Stimulated activated CD4-positive, alpha-beta T cell treated with anti-CD3 and anti-CD28 coated beads, TNF-alpha, amount 100 ng/mL, for 4 hours (primary cell): ENCODE measurements around the gene ADSS1.

ENCODE experiments used
- DNase-seq, 3 experiments: peaks; one replicate each; pipeline ENCODE4 v3.0.0-alpha.2; 2020; ENCODE audit warnings: low read depth in 3 of 3

ADSS1 gene

DNA sequence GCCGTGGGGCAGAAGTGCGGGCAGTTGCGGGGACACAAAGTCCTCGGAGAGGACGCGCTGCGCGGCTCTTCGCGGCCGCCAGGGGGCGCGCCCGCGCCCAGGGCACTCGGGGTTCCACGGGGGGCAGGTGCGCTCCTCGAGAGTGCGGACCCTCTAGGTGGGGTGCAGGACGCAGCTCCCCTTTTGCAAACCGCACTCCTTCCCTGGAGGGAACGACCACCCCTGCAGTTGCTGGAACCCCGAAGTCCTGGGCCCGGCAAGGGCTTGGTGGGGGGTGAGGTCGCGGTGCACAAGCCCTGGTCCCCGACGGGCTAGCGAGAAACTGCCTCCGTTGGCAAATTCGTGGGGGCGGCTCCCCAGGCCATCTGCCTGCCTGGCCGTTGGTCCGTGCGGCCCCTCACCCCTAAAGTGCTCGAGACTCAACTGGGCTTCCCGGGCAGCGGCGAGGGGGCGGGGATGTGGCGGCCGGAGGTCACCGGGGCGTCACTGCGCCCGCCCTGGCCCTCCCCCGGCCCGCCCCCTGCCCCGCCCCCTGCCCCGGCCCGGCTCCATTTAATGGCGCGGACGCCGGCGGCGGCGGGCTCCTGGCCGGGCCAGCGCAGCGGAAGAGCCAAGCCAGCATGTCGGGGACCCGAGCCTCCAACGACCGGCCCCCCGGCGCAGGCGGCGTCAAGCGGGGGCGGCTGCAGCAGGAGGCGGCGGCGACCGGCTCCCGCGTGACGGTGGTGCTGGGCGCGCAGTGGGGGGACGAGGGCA, at the start of gene ADSS1:
ADSS1 (plus strand) TSS at position 579 of the 756 bp plus-strand sequence; CDS start at position 621, 42 bp downstream.
- peak; percentile 22 to 47 (median 28) for DNase-seq

DNA sequence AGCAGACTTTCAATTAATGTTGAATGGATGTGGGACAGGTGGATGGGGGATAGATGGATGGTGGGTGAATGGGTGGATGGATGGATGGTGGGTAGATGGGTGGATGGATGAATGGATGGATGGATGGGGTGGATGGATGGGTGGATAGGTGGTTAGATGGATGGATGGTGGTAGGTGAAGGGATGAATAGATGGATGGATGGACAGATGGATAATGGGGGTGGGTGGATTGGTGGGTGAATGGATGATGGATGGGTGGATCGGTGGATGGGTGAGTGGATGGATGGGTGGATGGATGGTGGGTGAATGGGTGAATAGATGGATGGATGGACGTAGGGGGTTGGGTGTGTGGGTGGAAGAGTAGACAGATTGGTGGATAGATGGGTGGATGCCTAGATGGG, 48.6 kb upstream of the ADSS1 start:
- no peak for DNase-seq

DNA sequence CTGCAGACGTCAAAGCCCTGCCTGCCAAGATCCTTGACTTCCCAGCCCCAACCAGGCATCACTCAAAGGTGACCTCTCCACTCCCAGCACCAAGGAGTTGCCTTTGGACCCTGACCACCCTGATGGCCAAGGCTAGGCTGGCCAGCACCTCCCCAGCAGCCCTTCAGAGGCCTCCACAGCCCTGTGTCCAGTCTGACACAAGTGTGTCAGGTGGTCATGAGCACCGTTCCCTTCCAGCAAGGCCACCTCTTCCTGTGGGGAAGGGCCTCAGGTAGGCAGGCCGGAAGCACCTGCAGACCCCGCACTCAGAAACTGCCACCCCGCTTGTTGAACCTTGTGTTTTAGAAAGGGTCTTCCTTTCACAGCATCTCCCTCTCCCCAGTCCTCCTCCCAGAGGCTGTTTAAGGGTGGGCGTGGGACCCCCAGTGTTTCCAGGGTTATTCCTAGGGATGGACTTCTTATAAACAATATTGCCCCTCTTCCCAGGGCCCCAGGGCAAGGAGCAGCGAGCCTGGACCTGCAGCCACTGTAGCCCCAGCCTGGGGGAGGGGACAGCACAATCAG, 47.8 kb upstream of the ADSS1 start:
- no peak for DNase-seq

DNA sequence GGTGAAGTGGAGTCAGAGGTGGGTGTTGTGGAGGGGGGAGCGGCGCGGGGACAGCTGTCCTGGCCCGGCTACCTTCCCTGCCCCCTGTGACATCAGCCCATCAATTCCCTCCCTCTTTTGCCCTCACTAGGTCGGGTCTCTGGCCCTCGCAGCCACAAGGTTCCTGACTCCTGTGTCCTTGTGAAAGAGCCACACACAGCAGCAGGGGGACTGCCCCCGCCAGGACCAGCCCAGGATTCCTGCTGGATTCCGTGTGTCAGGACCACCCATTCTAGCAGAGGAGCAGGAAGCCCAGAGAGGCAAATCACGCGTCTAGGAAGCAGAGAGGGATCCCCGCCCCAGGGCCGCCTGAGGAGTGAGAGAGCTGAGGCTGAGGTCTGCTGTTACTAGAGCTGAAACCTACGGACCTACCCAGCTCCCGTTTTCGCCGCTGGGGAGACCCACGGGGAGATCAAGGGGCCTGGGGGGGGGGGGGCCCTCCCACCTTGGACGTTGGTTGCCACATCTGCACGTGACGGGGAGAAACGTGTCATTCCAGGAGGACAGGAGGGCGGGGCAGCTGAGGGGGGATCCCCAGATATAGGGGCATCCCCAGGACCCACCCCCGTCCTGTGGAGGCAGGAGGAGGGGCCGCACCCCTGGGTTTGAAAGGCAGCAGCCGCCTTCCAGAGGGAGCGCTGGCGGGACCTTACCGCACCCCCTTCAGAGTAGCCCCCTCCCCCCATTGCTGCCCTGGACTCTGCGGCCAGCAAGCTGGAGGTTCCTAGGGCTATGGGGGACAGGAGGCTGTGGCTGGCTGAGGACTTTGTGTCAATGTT, 47.1 kb upstream of the ADSS1 start:
- peak in 2 of 3 experiments; percentile 42 to 49 for DNase-seq

DNA sequence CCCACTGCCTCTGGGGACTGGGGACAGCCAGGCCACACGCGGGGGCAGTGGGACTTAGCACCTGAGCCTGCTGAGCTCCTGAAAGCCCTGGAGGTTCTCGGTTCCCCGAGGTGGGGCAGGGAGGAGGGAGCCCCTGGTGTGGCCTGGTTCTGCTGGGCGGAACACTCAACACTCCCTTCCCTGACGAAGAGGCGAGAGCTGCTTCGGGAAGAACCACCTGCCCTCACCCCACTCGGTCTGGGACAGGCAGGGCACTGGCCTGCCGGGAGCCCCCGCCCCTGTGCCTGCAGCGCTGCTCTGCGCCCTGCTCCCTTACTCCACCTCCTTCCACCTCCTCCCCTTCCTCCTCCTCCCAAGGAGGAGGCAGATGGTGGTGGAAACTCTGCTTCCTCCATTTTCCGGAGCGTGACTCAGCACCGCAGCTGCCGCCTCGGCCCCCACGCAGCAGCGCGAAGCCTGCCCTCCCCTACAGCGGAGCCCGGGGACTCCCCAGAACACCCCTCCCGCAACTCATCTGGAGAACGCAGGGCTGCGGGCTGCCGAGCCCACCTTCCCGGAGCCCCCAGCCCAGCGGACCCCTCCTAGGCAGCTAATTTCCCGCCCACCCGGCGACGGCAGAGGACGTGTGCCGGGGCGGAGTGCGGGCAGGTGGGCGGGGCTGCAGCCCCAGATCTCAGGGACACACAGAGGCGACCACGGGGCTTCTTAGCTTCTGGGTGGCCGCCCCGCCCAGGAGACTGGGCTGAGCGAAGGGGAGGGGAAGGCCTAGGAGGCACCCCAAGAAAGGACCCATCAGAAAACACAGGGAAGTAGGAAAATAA, 46.3 kb upstream of the ADSS1 start:
- DNase-seq, result peak; percentile 65 to 75 (median 74)

DNA sequence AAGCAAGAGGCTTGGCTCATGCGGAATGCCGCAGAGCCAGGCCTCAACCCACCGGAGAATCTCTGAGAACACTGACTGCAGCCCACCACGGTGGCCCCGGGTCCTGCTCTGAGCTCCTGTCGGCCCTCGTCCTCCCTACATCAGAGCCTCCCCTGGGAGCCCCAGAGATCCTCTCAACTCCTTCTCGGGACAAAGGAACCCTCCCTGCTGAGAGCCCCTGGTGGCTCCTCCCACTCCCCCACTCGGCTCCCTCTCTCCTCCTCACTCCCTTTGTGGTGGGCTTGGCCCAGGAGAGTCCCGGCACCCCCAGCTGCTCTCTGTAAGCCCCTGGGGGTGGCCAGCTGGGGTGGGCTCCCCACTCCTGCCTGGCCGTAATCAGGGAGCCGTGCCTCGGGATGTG, 45.7 kb upstream of the ADSS1 start:
- DNase-seq, result no peak

DNA sequence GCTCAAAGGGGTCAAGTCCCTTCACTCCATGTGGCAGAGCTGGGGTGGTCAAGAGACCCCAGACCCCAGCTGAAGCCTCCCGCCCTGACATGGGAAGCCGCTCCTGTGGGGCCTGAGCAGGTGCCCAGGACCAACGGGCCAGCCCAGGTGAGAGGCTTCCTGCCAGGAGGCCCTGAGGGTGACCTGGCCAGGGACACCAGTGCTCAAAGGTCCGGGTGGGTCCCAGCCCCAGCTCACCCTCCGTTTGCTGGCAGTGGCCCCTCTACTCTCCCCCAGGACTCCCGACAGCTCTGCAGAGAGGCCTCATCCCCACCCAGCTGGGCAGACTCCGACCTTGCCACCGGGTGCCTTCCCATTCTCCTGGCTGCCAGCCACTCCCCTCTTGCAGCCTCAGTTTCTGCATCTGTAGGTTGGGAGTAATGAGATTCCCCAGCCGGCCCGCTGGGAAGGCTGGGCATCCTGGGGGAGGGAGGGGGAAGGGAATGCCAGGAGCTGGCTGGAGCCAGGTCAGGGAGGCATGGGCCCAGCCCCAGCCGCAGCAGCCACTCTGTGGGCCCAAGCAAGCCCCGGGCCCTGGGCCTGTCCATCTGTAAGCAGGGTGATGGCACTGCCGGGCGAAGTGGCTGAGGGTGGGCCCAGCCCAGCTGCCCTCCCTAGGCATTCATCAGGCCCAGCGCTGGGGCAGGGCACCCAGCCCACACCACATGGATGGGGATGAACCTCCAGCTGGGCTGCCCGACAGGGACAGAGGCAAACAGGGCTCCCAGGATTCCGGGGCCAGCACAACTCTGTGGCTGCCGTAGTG, 44.9 kb upstream of the ADSS1 start:
- no peak for DNase-seq

DNA sequence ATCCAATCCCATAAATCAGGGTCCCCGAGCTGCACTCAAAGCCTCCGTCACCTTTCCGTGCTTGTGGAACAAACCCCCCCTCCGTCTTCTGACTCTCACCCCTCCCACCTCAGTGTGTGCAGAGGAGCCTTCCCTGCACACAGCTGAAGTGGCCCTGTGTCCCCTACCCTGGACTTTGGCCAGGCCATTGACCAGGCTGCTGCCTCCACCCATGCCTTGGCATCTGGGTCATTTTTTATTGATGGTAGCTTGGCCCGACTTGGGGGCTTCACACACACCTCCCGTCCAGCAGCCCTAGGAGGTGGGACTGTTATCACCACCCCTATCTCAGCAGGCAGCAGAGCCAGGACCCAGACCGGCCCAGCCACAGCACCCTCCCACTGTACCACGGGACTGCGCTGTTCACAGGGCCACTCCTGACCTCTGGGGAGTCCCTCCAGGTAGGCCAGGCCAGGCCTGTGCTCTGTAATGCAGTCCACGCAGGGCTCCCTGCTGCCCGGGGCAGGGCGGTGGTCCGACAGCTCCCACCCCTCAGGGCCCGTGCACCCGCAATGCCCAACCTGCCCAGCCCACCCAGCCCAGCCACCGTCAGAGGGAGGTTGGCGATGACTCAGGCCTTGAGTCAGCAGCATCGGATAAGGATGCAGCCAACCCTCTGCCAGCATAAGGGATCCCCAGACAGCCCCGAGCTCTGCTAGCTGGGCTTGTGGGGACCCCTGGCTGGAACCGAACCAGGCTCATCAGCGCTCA, 43.8 kb upstream of the ADSS1 start:
- DNase-seq, result no peak

DNA sequence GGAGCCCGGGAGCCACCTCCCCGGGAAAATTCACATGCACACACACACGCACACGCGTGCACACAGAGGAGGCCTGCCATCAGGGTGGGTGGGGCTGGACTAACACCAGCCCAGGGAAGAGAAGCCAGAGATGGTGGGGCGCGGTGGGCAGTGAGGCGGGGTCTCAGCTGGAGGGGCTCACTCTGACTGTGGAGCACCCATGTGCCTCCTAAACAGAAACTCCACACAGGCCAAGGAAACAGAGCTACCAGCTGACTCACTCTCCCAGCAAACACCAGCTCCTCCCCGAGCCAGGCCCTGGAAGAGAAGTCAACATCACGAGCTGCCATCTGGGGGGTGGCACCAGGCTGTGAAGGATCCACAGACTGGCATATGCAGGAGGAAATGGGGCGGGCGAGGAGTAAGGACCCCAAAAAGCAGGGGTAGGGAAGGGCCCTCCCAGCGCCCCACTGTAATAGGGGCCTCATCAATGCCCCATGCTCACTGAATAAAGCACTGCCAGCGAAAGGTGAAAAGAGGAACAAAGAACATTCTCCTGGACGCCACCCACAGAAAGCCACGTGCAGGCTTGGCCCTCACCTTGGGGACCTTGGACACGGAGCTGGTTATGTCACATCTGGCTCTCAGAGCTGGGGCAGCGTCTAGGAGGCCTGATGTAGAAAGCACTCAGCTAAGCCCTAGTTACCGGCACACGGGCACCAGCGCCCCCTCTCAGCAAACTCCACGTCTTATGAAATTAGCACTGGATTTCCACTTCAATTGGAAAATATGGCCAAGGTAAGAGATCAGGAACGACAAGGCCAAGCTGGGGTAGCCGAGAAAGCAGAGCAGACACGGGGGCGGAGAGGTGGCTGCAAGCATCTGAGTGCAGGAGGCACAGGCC, 43.0 kb upstream of the ADSS1 start:
- DNase-seq, result no peak

DNA sequence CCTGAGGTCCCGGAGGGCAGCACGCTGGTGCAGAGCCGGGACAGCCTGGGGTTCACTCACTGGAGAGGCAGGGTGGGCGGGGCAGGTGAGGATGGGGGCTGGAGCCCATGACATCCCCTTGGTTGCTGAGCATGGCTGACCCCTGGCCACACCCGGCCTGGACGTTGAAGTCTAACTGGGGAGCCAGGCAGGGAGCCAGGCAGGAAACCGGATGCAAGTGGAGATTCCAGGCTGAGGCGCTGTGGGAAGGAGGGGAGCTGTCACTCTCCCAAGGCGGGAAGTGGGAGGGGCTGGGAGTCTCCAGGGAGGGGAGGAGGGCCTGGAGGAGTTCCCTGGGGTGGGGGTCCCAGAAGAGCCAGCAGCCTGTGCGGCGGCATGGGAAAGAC, 42.3 kb upstream of the ADSS1 start:
- DNase-seq, result no peak

DNA sequence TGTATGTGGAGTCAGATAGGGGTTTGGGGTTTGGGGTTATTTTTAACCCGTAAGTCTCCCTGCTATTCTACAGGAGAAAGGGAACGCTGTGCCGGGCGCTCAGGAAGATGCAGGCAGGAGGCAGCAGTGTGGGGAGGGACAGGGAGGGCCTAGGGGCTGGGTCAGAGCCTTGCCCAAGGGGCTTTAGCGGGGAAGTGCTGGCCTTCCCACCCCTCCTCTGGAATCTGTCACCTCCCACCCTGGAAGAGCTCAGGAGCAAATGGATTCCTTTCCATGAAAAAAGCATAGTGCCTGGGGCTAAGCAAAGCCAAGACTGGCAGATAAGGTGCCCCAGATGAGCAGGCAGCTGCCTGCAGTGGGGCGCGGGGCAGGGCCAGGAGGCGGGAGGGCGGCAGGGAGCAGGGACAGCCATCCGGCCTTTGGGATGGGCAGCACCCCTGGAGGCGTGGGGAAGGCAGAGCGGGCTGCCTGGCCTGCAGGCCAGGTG, 41.9 kb upstream of the ADSS1 start:
- no peak for DNase-seq

DNA sequence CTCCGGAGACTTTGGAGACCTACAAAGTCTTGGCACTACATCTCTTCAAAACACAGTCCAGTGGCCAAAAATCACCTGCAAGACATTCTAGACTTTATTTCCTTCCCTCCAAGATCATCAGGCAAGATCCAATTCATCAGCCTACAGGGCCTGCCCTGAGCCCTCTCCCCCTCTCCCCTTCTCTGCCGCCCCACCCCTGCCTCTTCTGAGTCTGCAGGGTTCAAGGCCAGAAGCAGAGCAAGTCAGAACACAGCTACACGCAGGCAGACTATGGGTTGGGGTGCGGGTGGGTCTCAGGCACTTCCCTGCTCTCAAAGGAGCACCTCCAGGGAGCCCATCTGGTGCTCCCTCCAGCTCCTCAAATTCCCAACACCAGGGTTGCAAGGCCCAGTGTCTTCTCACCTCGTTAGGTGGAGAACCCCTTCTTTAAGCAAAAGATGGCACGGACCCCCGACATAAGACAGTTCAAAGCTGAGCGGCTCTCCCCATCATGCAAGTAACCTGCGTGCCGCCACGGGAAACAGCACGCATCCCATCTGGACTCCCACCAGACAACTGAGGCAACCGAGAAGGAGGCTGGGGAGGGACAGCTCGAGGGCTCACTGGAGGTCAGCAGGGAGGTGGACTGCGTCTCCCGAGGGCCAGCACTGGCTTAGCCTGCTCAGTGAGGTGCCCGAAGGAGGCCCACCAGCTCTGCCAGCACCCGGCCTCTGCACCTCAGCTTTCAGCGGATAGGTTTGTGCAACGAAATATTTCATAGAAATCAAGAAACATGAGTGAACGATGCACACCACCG, 40.2 kb upstream of the ADSS1 start:
- DNase-seq, result no peak

DNA sequence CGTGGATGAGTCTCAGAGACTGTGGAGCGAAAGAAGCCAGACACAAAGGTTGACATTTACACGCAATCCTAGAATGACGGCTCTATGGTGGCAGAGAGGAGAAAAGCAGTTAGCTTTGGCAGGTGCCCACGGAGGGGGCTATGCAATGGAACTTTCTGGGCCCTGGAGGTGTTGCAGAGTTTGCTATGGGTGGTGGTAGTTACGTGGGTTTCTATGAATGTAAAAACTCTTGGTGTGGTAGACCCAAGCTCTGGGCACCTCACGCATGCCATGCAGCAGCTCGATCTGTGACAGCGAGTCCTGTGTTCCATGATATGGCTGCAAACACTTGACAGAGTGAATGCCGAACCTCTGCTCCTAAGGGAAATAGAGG, 39.6 kb upstream of the ADSS1 start:
- no peak for DNase-seq

DNA sequence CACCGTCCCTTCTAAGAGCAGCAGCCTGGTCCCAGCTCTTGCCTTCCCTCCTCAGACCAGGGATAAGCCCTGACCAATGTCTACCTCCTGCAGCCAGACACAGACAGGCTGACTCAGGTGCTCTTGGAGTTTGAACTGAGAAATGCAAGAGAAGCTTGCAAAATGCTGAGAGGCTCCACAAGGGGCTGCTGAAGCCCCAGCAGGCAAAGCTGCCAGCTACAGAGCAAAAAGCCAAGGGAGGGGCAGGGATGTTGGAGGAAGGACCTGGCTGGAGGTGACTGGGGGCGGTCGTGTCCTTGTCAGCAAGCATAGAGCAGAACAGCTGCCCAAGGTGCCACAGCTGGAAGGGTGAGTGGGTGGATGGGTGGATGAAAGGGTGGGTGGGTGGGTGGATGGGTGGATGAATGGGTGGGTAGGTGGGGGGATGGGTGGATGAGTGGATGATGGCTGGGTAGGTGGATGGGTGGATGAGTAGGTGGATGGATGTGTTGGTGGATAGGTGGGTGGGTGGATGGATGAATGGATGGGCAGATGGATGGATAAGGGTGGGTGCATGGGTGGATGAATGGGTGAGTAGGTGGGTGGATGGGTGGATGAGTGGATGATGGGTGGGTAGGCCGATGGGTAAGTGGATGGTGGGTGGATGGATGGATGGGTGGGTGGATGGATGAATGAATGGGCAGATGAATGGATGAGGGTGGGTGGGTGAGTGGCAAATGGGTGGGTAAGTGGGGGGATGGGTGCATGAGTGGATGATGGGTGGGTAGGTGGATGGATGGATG, 38.6 kb upstream of the ADSS1 start:
- no peak for DNase-seq

DNA sequence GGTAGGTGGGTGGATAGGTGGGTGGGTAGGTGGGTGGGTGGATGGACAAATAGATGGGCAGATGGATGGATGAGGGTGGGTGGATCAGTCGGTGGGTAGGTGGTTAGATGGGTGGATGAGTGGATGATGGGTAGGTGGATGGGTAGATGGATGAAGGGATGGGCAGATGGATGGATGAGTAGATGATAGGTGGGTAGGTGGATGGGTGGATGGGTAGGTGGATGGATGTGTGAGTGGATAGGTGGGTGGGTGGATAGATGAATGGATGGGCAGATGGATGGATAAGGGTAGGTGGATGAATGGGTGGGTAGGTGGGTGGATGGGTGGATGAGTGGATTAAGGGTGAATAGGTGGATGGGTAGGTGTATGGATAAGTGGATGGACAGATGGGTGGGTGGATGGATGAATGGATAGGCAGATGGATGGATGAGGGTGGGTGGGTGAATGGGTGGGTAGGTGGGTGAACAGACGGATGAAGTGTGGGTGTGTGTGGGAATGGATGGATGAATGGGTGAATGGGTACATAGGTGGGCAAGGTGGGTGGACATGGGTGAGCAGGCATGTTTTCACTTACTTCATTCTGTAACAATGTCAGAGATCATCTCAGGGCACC, 37.9 kb upstream of the ADSS1 start:
- no peak for DNase-seq

DNA sequence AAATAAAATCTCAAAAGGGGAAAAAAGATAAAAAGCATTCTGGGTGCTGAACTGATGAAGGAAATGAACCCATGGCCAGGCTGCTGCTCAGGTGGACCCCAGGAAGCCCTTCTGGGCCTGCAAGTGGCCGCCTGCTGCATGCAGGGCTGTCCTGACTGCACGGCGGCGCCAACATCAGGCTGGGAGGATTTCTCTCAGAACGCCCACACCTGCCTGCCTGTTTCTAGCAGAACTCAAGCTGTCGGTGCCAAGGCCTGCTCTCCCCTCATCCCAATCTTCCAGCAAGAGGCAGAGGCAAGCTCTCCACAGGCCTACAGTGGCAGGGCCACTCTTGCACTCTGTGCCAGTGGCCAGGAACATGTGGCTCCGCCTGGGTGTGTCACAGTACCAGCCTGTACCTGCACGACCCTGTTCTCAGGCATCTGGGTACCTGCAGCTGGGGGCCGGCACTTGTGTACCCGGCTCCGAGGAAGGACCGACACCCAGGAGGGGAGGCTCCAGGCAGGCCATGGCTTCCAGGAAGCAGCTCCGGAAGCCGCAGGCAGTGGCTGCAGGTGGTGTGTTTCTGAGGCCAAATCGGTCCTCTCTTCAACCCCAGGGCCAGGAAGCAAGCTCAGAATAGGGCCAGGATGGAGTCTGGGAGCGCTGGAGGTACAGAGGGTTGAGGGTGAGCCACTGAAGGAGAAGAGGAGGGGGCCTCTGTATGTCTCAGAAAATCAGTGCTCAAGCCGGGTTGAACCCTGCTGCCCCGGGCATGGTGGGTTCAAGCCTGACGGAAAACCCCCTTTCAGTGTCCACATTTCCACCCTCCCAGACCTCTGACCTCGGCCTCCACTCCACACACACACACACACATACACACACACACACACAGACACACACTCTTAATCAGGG, 37.2 kb upstream of the ADSS1 start:
- no peak for DNase-seq
